Smooth muscle cell (in vitro differentiated cells): ENCODE results near the gene ZNF148. TPM values are rescaled to one million over a fixed set of nuclear protein-coding genes. Genes with fewer than 3 reads are reported as not detected.

Experiments used
- DNase-seq: peaks from one replicate; lab custom pipeline; 2025; ENCODE audit not compliant: unreplicated experiment; lab: John Stamatoyannopoulos, UW
- H2AFZ ChIP-seq: fragments of 200-600 bp; sonication (generic); 2 replicates; pipeline ENCODE4 v1.6.0; 2016; ENCODE audit warnings: antibody characterized with exemption, low read depth, mild to moderate bottlenecking
- H3F3A ChIP-seq: fragments of 200-600 bp; sonication (generic); 2 replicates; pipeline ENCODE4 v1.6.0; 2017; ENCODE audit warnings: antibody characterized with exemption, low read depth
- H3K27ac ChIP-seq: fragments of 200-600 bp; sonication (generic); 2 replicates; pipeline ENCODE4 v1.5.1; 2016; ENCODE audit warnings: low read depth, mild to moderate bottlenecking
- H3K27me3 ChIP-seq: fragments of 200-600 bp; sonication (generic); 2 replicates; pipeline ENCODE4 v1.6.1; 2016; ENCODE audit warnings: low read depth, mild to moderate bottlenecking
- H3K36me3 ChIP-seq: fragments of 200-600 bp; sonication (generic); 2 replicates; pipeline ENCODE4 v1.5.1; 2016; ENCODE audit warnings: low read depth
- H3K4me1 ChIP-seq: fragments of 200-600 bp; sonication (generic); 2 replicates; pipeline ENCODE4 v1.5.1; 2016; ENCODE audit warnings: low read depth
- H3K4me2 ChIP-seq: fragments of 200-600 bp; sonication (generic); 2 replicates; pipeline ENCODE4 v1.6.0; 2016; ENCODE audit warnings: mild to moderate bottlenecking
- H3K4me3 ChIP-seq: fragments of 200-600 bp; sonication (generic); 2 replicates; pipeline ENCODE4 v1.5.1; 2016; ENCODE audit warnings: mild to moderate bottlenecking
- H3K79me2 ChIP-seq: fragments of 200-600 bp; sonication (generic); 2 replicates; pipeline ENCODE4 v1.6.0; 2016; ENCODE audit warnings: low read depth, mild to moderate bottlenecking
- H3K9ac ChIP-seq: fragments of 200-600 bp; sonication (generic); 2 replicates; pipeline ENCODE4 v1.6.0; 2016; ENCODE audit warnings: low read depth
- H3K9me3 ChIP-seq: fragments of 200-600 bp; sonication (generic); replicated peaks from 2 replicates; pipeline ENCODE4 v1.5.1; 2016; ENCODE audit warnings: low read depth
- H4K20me1 ChIP-seq: fragments of 200-600 bp; sonication (generic); 2 replicates; pipeline ENCODE4 v1.6.0; 2016; ENCODE audit warnings: low read depth
- WGBS: methylation state at CpG from one replicate; pipeline ENCODE4 v1.1.7; 2016; ENCODE audit warnings: low lambda C conversion rate; 5-methylcytosine and 5-hydroxymethylcytosine counted together
- polyA plus RNA-seq: library from polyadenylated mRNA; unstranded; fragments of >200 nt; fragmentation: Nextera tagmentation; extraction: Ambion mirVana; gene quantifications from 2 replicates; pipeline ENCODE4 v1.2.1, GENCODE V29; 2016
- total RNA-seq: library from RNA; depleted of rRNA; stranded (reverse); fragments of >200 nt; gene quantifications from 2 replicates; pipeline ENCODE4 v1.2.3, GENCODE V29; 2014
- TF ChIP-seq, protein P1 (sequence below): fragments of 200-600 bp; sonication (generic); IDR thresholded peaks from 2 replicates; pipeline ENCODE4 v1.5.1; 2017; ENCODE audit warnings: borderline replicate concordance, mild to moderate bottlenecking, antibody characterized with exemption; ENCODE audit not compliant: insufficient read depth, poor library complexity, severe bottlenecking

The ZNF148 gene
- total and polyA plus RNA-seq, 2 experiments from 2014 or later: 23.6 to 27.7 TPM

DNA sequence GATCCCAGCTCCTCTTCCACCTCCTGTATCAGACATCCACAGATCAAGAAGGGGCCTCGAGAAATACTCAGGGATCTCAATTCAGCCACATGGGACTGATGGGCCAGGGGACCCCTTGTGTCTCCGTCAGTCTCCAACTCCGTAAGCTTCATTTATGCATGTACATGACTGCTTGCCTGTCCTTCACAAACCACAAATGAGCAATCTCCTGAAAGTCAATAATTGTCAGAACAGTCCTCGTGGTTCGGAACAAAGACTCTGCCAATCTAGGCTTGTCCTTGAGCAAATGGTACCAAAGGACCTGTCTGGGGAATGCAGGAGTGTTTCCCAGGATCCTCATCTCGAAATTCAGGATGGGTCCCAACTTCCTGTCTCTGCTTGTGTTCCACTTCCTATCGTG lies 183.4 kb downstream of the ZNF148 start:
- Histone ChIP-seq H3K9me3 (no peaks in the 10 kb centered on the region), H4K20me1 (no peaks in the 10 kb centered on the region), H2AFZ (no peak overlapping the region), H3K4me1 (peaks cover 2% of the 10 kb centered on the region), H3K9ac (no peak overlapping the region), H3K27me3 (no peaks in the 10 kb centered on the region), H3K4me2 (no peak overlapping the region), H3K36me3 (no peaks in the 10 kb centered on the region), H3K27ac (no peak overlapping the region), H3K4me3 (no peak overlapping the region), H3F3A (peaks cover under 1% of the 10 kb centered on the region), H3K79me2 (no peaks in the 10 kb centered on the region)
- 90% methylated on average over 7 of the region's 7 CpGs for WGBS
- TF ChIP-seq, protein P1, sequence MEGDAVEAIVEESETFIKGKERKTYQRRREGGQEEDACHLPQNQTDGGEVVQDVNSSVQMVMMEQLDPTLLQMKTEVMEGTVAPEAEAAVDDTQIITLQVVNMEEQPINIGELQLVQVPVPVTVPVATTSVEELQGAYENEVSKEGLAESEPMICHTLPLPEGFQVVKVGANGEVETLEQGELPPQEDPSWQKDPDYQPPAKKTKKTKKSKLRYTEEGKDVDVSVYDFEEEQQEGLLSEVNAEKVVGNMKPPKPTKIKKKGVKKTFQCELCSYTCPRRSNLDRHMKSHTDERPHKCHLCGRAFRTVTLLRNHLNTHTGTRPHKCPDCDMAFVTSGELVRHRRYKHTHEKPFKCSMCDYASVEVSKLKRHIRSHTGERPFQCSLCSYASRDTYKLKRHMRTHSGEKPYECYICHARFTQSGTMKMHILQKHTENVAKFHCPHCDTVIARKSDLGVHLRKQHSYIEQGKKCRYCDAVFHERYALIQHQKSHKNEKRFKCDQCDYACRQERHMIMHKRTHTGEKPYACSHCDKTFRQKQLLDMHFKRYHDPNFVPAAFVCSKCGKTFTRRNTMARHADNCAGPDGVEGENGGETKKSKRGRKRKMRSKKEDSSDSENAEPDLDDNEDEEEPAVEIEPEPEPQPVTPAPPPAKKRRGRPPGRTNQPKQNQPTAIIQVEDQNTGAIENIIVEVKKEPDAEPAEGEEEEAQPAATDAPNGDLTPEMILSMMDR: no peak
- DNase-seq: no peak

DNA sequence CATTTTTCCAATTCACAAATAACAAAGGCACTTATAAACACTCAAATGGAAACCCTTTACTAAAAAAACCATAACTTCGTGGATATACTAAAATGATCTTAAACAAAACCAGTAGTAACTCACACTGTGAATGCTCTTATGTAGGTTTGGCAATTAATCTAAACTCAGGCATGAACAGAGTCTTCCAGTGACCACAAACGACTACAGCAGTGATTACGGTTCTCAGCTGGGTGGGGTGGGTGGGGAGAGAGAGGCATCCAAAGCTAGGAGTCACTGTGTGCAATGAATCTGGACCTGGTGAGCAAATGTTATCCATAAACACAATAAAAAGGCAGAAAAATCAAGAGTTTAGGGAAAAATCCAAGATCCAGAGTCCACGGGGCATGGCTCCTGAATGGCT lies 183.9 kb downstream of the ZNF148 start:
- no peaks in the 10 kb centered on the region for H4K20me1 ChIP-seq
- no peak overlapping the region for H3K9ac ChIP-seq
- H3K27ac ChIP-seq: no peak overlapping the region
- no peaks in the 10 kb centered on the region for H3K79me2 ChIP-seq
- no peaks in the 10 kb centered on the region for H3K27me3 ChIP-seq
- no peak overlapping the region for H3K4me3 ChIP-seq
- no peak overlapping the region for H2AFZ ChIP-seq
- H3K4me2 ChIP-seq: peak overlapping the region; percentile 40
- peaks cover 7% of the 10 kb centered on the region for H3K4me1 ChIP-seq
- H3F3A ChIP-seq: peaks cover 5% of the 10 kb centered on the region
- no peak for DNase-seq
- 58% methylated on average over 4 of the region's 4 CpGs for WGBS
- no peaks in the 10 kb centered on the region for H3K9me3 ChIP-seq
- TF ChIP-seq, protein P1: no peak
- no peaks in the 10 kb centered on the region for H3K36me3 ChIP-seq

DNA sequence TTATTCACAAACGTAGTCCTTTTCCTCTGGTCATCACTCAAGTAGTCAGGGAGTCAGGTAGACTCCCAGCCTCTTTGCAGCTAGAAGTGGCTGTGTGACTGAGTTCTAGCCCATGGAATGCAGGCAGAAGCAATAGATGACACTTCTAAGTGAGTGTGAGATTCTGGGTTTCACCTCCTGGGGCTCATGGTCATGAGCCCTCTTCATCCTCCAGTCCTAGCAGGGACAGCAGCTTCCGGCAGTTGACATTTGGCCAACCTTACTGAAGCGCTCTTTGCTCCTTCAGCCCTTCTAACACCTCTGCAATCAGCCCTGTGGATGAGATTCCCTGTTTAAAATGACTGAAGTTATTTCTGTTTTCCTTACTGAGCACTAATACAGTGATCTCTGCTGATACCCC lies 184.3 kb downstream of the ZNF148 start:
- Histone ChIP-seq H2AFZ (no peak overlapping the region), H3K9ac (no peak overlapping the region), H4K20me1 (no peaks in the 10 kb centered on the region), H3K79me2 (no peaks in the 10 kb centered on the region), H3K4me2 (peak overlapping the region; percentile 40), H3K4me3 (no peak overlapping the region), H3F3A (peaks cover 10% of the 10 kb centered on the region), H3K4me1 (peaks cover 11% of the 10 kb centered on the region), H3K36me3 (no peaks in the 10 kb centered on the region), H3K9me3 (no peaks in the 10 kb centered on the region), H3K27me3 (no peaks in the 10 kb centered on the region), H3K27ac (no peak overlapping the region)
- no peak for DNase-seq
- WGBS: 63% methylated on average over 3 of the region's 3 CpGs
- TF ChIP-seq, protein P1: no peak

DNA sequence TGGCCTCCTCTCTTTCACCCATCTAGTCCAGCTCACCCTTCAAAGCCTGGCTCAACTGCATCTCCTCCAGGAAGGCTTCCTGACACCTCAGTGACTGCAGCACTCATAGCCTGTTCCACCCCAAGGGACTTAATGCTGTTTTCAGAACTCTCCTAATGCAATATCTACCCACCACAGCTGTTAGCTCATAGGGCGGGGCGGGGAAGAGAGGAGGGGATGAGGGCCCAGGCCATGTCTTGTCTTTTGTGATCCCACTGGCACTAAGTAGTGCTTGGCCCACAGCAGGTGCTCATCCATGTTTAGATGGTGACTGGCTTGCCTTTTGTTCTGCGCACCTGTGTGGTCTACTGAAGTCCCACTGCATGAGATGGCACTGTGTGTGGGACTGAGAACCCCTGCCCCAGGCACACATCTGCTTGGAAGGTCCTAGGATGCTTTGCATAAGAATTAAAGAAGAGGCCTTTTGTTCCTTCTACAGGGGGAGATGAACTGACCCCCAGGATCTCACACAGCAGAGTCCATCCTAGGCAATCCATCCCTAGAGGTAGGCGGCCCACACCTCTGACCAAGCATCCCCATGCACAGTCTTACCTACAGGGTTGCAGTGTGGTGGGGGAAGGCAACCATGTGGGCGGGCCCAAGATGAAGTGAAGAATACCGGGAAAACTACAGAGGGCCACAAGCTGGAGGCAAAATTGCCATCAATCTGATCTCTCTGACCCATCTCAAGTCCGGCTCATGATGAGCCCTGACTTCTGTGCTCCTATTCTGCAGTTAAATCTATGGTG lies 185.6 kb downstream of the ZNF148 start:
- no peak overlapping the region for H3K9ac ChIP-seq
- no peak overlapping the region for H3K27ac ChIP-seq
- H3K4me3 ChIP-seq: no peak overlapping the region
- no peaks in the 10 kb centered on the region for H4K20me1 ChIP-seq
- no peak overlapping the region for H3K4me2 ChIP-seq
- no peaks in the 10 kb centered on the region for H3K9me3 ChIP-seq
- no peak for DNase-seq
- no peaks in the 10 kb centered on the region for H3K27me3 ChIP-seq
- WGBS: 93% methylated on average over 7 of the region's 7 CpGs
- TF ChIP-seq, protein P1: no peak
- peaks cover 11% of the 10 kb centered on the region for H3K4me1 ChIP-seq
- peaks cover 10% of the 10 kb centered on the region for H3F3A ChIP-seq
- H3K36me3 ChIP-seq: no peaks in the 10 kb centered on the region
- no peak overlapping the region for H2AFZ ChIP-seq
- H3K79me2 ChIP-seq: no peaks in the 10 kb centered on the region
